Measurements from ENCODE around the gene SRM. TPM values are rescaled to one million over a fixed set of nuclear protein-coding genes. Genes with fewer than 3 reads are reported as not detected.

The SRM gene
- total RNA-seq, 1 donor from 2014 or later, result 92.6 TPM

DNA sequence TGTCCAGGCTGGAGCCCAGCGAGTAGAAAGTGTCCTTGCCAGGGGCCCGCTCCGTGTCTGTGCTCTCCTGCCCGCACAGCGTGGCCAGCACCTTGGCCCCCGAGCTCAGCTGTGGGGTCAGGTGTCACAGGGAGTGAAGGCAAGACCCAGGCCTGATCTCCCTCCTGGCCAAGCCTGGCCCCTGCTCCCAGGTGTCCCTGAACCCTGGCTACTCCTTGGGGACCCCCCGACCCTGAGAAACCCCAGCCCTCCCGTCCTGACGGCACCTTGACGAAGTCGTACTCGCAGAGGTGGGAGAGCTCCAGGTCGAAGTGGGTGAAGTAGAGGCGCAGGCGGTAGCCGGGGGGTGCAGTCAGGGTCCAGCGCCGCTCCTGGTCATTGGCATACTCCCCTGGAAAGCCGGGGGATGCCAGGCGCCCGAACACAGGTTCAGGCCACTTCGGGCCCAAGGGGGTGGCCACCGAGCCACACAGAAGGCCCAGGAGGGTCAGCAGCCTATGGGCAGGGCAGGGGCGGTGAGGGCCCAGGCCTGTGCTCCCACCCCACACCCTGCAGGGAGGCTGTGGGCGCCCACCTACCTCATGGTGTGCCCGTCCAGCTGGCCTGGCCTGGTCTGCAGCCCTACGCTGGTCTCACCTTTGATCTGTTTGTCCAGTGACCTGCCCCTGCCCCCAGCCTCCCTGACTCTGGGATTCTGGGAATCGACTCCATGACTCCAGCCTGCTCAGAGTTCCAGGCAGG lies 13.0 kb downstream of the SRM start, which contains the start of gene MASP2:
Gene MASP2 (minus strand): TSS at position 615 of the 741 bp plus-strand sequence. CDS start 32 bp downstream, at position 583.
- no peaks in the 10 kb centered on the region for H3K36me3 Mint-ChIP-seq
- DNase-seq (ENCODE audit: extremely low spot score, unreplicated experiment), result no peak
- no peak within 1 kb of the TSS for H3K4me3 Mint-ChIP-seq
- no peaks in the 10 kb centered on the region for H3K27me3 Mint-ChIP-seq
- TF ChIP-seq, protein P1, sequence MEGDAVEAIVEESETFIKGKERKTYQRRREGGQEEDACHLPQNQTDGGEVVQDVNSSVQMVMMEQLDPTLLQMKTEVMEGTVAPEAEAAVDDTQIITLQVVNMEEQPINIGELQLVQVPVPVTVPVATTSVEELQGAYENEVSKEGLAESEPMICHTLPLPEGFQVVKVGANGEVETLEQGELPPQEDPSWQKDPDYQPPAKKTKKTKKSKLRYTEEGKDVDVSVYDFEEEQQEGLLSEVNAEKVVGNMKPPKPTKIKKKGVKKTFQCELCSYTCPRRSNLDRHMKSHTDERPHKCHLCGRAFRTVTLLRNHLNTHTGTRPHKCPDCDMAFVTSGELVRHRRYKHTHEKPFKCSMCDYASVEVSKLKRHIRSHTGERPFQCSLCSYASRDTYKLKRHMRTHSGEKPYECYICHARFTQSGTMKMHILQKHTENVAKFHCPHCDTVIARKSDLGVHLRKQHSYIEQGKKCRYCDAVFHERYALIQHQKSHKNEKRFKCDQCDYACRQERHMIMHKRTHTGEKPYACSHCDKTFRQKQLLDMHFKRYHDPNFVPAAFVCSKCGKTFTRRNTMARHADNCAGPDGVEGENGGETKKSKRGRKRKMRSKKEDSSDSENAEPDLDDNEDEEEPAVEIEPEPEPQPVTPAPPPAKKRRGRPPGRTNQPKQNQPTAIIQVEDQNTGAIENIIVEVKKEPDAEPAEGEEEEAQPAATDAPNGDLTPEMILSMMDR (conservative IDR thresholded peaks at IDR 0.05), result no peak
- no peak within 1 kb of the TSS for H3K27ac Mint-ChIP-seq
- H3K9me3 Mint-ChIP-seq, result no peaks in the 10 kb centered on the region
- peaks cover 3% of the 10 kb centered on the region for H3K4me1 Mint-ChIP-seq (ENCODE audit: unreplicated experiment)

DNA sequence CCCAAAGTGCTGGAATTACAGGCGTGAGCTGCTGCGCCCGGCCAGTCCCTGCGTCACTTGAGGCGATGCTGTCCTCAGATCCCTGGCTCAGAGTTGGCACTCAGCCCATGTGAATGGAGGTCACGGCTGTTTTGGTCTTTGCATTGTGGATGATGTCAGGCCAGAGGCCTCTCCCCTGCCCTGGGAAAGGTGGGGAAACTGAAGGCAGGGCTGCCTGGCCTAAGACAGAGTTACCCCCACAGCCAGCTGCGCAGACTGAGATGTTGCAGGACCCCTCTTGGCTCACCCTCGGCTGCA lies 13.6 kb downstream of the SRM start:
- Mint-ChIP-seq H3K4me3 (no peak overlapping the region), H3K4me1 (ENCODE audit: unreplicated experiment) (peaks cover 3% of the 10 kb centered on the region), H3K27ac (no peak overlapping the region), H3K27me3 (no peaks in the 10 kb centered on the region), H3K9me3 (no peaks in the 10 kb centered on the region), H3K36me3 (no peaks in the 10 kb centered on the region)
- DNase-seq (ENCODE audit: extremely low spot score, unreplicated experiment), result no peak
- TF ChIP-seq, protein P1 (conservative IDR thresholded peaks at IDR 0.05), result no peak

DNA sequence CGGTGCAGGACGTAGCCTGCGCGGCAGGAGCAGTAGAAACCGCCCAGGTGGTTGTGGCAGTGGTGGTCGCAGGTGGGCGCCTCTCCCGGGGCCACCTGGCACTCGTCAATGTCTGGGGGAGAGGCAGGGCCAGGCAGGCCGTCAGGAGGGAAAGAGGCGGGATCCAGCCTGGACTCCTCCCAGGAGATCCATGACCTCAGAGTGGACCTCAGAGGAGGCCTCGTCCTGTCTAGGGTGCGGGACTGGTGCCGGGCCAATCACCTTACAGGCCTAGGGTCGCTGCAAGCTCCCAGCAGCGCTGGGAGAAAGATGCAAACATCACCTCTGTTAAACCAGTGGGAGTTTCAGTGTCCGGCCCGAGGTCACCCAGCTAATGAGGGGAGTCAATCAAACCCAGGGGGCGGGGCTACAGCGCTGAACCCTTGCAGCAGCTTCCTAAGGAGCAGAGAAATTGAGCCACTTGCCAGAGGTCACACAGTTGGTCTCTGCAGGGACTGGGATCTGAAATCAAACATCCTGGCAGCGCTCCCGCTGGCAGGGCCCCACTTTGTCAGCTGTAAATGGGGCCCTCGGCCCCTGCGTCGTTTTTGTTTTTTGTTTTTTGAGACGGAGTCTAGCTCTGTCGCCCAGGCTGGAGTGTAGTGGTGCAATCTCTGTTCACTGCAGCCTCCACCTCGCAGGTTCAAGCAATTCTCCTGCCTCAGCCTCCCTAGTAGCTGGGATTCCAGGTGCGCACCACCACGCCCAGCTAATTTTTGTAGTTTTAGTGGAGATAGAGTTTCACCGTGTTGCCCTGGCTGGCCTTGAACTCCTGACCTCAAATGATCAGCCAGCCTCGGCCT lies 14.2 kb downstream of the SRM start:
- H3K27ac Mint-ChIP-seq, result no peak overlapping the region
- no peak overlapping the region for H3K4me3 Mint-ChIP-seq
- peaks cover 3% of the 10 kb centered on the region for H3K4me1 Mint-ChIP-seq (ENCODE audit: unreplicated experiment)
- no peaks in the 10 kb centered on the region for H3K27me3 Mint-ChIP-seq
- no peaks in the 10 kb centered on the region for H3K36me3 Mint-ChIP-seq
- no peaks in the 10 kb centered on the region for H3K9me3 Mint-ChIP-seq
- TF ChIP-seq, protein P1 (conservative IDR thresholded peaks at IDR 0.05), result no peak
- DNase-seq (ENCODE audit: extremely low spot score, unreplicated experiment), result no peak

DNA sequence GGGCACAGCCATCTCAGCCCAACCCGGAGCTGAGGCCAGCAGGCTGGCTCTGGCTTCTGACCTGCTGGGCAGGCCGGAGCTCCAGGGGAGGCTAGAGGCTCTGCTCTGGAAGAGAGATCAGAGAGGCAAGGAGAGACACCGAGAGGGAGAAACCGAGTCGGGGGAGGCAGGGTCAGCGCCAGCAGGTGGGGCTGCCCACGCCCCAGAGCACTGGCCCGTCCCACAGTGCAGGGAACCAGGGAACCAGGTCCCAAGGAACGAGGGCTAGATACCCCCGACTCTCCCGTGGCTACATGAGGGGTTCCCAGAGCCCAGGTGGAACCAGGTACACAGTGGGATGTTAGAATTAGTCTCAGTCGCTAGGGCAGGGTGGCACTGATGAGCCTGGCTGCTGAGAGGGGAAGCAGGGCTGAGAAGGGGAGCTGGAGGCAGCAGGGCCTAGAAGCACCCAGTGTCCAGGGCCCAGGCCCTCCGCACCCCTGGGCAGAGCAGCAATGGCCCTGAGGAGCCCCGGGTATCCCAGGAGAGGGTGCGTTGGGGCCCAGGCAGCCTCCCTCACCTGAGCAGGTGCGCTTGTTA lies 14.9 kb downstream of the SRM start:
- TF ChIP-seq, protein P1 (conservative IDR thresholded peaks at IDR 0.05), result no peak
- Mint-ChIP-seq H3K9me3 (no peaks in the 10 kb centered on the region), H3K27me3 (no peaks in the 10 kb centered on the region), H3K27ac (no peak overlapping the region), H3K36me3 (no peaks in the 10 kb centered on the region), H3K4me1 (ENCODE audit: unreplicated experiment) (peaks cover 3% of the 10 kb centered on the region), H3K4me3 (no peak overlapping the region)
- DNase-seq (ENCODE audit: extremely low spot score, unreplicated experiment), result no peak

DNA sequence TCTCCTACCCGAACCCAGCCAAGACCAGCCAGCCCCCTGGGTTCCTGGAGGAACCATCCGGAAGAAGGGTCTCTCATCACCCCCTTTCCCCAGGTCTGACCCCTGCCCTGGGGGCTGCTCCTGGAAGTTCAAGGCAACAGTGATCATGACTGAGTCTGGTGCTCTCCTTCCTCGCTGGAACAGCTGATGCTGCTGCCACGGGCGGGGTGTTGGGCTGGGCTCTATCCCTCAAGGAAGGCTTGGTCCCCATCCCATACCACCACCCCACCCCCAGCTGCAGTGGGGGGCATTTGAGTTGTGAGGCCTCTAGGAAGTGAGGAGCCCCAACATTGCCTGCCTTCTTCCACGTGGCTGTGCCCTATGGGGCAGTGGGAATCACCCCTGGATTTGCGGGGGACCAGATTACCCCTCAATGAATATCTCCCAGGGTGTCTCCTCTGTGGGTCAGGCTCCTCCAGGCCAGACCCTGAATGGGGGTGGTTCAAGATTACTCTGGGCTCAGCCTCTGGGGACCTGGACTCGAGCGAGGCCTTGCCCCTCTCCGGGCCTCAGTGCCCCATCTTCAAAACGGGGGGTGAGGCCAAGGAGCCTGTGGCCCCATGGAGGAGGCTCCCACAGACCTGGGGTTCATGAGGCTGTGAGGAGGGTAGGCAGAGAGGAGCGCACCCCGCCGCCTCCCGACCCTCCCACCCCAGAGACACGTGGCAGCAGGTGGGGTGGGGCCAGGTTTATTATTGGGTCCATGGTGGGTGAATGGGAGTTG lies 15.6 kb downstream of the SRM start:
- H3K9me3 Mint-ChIP-seq, result no peaks in the 10 kb centered on the region
- H3K36me3 Mint-ChIP-seq, result no peaks in the 10 kb centered on the region
- H3K4me3 Mint-ChIP-seq, result no peak overlapping the region
- no peaks in the 10 kb centered on the region for H3K27me3 Mint-ChIP-seq
- TF ChIP-seq, protein P1 (conservative IDR thresholded peaks at IDR 0.05), result no peak
- no peak overlapping the region for H3K27ac Mint-ChIP-seq
- no peak for DNase-seq (ENCODE audit: extremely low spot score, unreplicated experiment)
- peaks cover 3% of the 10 kb centered on the region for H3K4me1 Mint-ChIP-seq (ENCODE audit: unreplicated experiment)
